Breast epithelium (tissue), 3 donors: ENCODE measurements around the gene DHX35.

Experiments
- POLR2A ChIP-seq: fragments of 450-650 bp; IDR thresholded peaks from one replicate; pipeline ENCODE4 v1.6.1; 2016; ENCODE audit warnings: antibody characterized with exemption, mild to moderate bottlenecking, moderate library complexity
- POLR2AphosphoS5 ChIP-seq, 3 donors: sonication (generic); formaldehyde crosslinking; IDR thresholded peaks; one replicate each; pipeline ENCODE4 v1.6.1; 2017; ENCODE audit warnings: antibody characterized with exemption in 3 of 3
- TF ChIP-seq, protein P1 (sequence below), 3 donors: fragments of 450-650 bp; IDR thresholded peaks; one replicate each; pipeline ENCODE4 v1.5.1; 2016 to 2017; ENCODE audit warnings: antibody characterized with exemption in 3 of 3, mild to moderate bottlenecking in 3 of 3, moderate library complexity in 3 of 3

DNA sequence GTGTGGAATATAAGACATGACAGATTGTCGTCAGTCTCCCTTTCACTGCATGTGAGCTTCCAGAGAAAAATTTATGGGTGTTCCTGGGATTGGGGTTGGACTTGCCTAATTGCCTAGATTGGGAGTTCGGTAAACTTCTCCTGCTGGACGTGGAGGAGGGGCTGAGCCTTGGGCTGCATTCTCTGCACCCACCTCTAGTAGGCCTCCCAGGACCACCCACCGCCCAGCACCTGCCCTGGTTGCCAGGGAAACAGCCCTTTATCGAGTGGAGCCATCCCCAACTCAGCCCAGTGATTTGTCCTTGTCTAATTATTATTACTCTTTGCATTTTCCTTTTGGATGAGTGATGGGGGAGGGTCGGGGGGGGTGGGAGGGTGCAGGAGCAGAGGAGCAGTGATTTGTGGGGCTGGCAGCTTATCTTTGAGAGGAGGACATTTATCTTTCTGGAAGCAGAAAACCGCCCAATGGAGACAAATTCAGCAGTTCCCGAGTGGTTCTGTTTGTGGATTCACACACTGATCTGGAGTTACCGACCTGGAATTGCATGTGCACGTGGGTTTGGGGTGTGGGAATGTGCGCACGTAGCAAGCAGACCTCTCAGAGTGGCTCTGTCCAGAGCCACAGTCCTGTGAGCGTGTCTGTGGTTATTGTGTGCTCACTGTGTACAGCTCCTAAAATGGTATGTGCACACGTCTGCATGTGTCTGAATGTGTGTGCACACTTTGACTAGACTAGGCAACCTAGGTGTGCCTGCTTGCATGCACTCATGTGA lies 104.5 kb downstream of the DHX35 start:
- TF ChIP-seq, protein P1, sequence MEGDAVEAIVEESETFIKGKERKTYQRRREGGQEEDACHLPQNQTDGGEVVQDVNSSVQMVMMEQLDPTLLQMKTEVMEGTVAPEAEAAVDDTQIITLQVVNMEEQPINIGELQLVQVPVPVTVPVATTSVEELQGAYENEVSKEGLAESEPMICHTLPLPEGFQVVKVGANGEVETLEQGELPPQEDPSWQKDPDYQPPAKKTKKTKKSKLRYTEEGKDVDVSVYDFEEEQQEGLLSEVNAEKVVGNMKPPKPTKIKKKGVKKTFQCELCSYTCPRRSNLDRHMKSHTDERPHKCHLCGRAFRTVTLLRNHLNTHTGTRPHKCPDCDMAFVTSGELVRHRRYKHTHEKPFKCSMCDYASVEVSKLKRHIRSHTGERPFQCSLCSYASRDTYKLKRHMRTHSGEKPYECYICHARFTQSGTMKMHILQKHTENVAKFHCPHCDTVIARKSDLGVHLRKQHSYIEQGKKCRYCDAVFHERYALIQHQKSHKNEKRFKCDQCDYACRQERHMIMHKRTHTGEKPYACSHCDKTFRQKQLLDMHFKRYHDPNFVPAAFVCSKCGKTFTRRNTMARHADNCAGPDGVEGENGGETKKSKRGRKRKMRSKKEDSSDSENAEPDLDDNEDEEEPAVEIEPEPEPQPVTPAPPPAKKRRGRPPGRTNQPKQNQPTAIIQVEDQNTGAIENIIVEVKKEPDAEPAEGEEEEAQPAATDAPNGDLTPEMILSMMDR (IDR thresholded peaks at IDR 0.05) = no peak
- TF ChIP-seq POLR2AphosphoS5 (IDR thresholded peaks at IDR 0.05) (no peak), POLR2A (no peak)
